ENCODE results near the gene COX15. TPM values are rescaled to one million over a fixed set of nuclear protein-coding genes. Genes with fewer than 3 reads are reported as not detected.

Gene COX15
- total and polyA plus RNA-seq, 2 of the 8 experiments (the other 6 are each of a cell fraction or from before 2014, with no cell fraction given), result 17.5 to 36.6 TPM

GRCh38 chr10:99754670-99755069 lies 22.7 kb upstream of the COX15 start:
- FAIRE-seq, result no peak
- no peaks in the 10 kb centered on the region for H3K23me2 ChIP-seq (ENCODE audit: low read depth, low read length)
- no peak for TF ChIP-seq SAP30 (IDR thresholded peaks at IDR 0.05; ENCODE audit: insufficient read depth, insufficient replicate concordance, low read length)
- no peak for TF ChIP-seq MAFK (IDR thresholded peaks at IDR 0.05; ENCODE audit: low read depth, low read length)
- no peak for TF ChIP-seq JUND (IDR thresholded peaks at IDR 0.05; ENCODE audit: low read length)
- TF ChIP-seq KDM1A (IDR thresholded peaks at IDR 0.05; ENCODE audit: borderline replicate concordance, low read length), result no peak
- TF ChIP-seq E2F6 (IDR thresholded peaks at IDR 0.05), result no peak
- no peak for TF ChIP-seq TBP (IDR thresholded peaks at IDR 0.05; ENCODE audit: low read depth, low read length)
- no peak for TF ChIP-seq CBX8 (IDR thresholded peaks at IDR 0.05; ENCODE audit: borderline replicate concordance, low read depth, low read length)
- no peak for TF ChIP-seq CTCF (IDR thresholded peaks at IDR 0.05; ENCODE audit: control extremely low read depth in 1 of 3, insufficient read depth in 1 of 3, low read depth in 1 of 3, low read length in 3 of 3)
- no peak for TF ChIP-seq NRF1 (IDR thresholded peaks at IDR 0.05; ENCODE audit: low read depth, low read length)
- no peak for TF ChIP-seq EZH2 (IDR thresholded peaks at IDR 0.05; ENCODE audit: low read depth, low read length, severe bottlenecking)
- TF ChIP-seq ASH2L (IDR thresholded peaks at IDR 0.05; ENCODE audit: low read length), result no peak

More at GRCh38 chr10:99754670-99755069, 22.7 kb upstream of the COX15 start:
- Histone ChIP-seq H3K4me2 (ENCODE audit: insufficient read depth in 1 of 2, low read depth in 2 of 2, low read length in 2 of 2) (no peak overlapping the region), H3K9me3 (ENCODE audit: insufficient read depth in 2 of 2, low read depth in 1 of 2, low read length in 1 of 2) (no peaks in the 10 kb centered on the region), H3K36me3 (ENCODE audit: control insufficient read depth in 2 of 4, insufficient read depth in 4 of 4, low read length in 3 of 4) (peaks cover 2 to 61% (median 15%) of the 10 kb centered on the region in 4 experiments; a peak in 5 of 8 replicates), H3K27me3 (replicated peaks in 1 of 4; ENCODE audit: control insufficient read depth in 3 of 4, extremely low read depth in 1 of 4, insufficient read depth in 3 of 4, low read length in 3 of 4) (no peaks in the 10 kb centered on the region), H3K56ac (replicated peaks; ENCODE audit: insufficient read length, low read depth, low read length) (no peak overlapping the region), H2AFZ (ENCODE audit: low read length) (no peak overlapping the region), H3K23ac (ENCODE audit: insufficient read length) (no peak overlapping the region), H3K79me2 (ENCODE audit: control insufficient read depth in 1 of 2, insufficient read depth in 2 of 2, low read length in 2 of 2) (no peaks in the 10 kb centered on the region), H3K27ac (ENCODE audit: low read depth, low read length) (no peak overlapping the region), H2BK15ac (ENCODE audit: low read length) (no peak overlapping the region), H2AK5ac (ENCODE audit: low read depth, low read length) (no peak overlapping the region), H3K9ac (replicated peaks in 1 of 4; ENCODE audit: extremely low read depth in 1 of 4, low read depth in 3 of 4, low read length in 3 of 4) (no peak overlapping the region), H3K4me3 (ENCODE audit: extremely low read depth in 1 of 4, insufficient read depth in 2 of 4, low read depth in 3 of 4, low read length in 4 of 4) (no peak overlapping the region), H4K20me1 (replicated peaks in 1 of 2; ENCODE audit: control insufficient read depth in 1 of 2, insufficient read depth in 2 of 2, low read length in 2 of 2) (no peaks in the 10 kb centered on the region), H4K91ac (replicated peaks; ENCODE audit: insufficient read length, low read length) (no peak overlapping the region), H2BK20ac (ENCODE audit: low read length) (no peak overlapping the region), H2BK12ac (ENCODE audit: low read depth, low read length) (no peak overlapping the region), H2BK5ac (ENCODE audit: low read depth, low read length) (no peak overlapping the region), H3K4ac (replicated peaks; ENCODE audit: insufficient read length, low read depth, low read length) (no peak overlapping the region), H2BK120ac (replicated peaks; ENCODE audit: low read depth, low read length) (no peak overlapping the region), H3K79me1 (ENCODE audit: low read depth, low read length) (no peaks in the 10 kb centered on the region), H4K8ac (ENCODE audit: extremely low read depth, insufficient read depth, low read length) (no peak overlapping the region), H4K5ac (ENCODE audit: insufficient read length, low read depth, low read length) (no peak overlapping the region), H3K4me1 (replicated peaks in 1 of 4; ENCODE audit: control insufficient read depth in 3 of 4, insufficient read depth in 4 of 4, low read length in 3 of 4) (no peaks in the 10 kb centered on the region), H3K18ac (ENCODE audit: extremely low read depth, low read length) (no peak overlapping the region), H3K14ac (ENCODE audit: insufficient read length) (no peak overlapping the region)
- POLR2A ChIA-PET (ENCODE audit: partially characterized antibody), result interaction anchor here (0.7 to 1.4 kb wide), 2 partner anchors 14 to 128 kb away, joined by 3 to 4 read pairs; no protein-coding TSS in a partner anchor
- WGBS, 2 experiments (ENCODE audit: extremely low coverage in 1 of 2, insufficient coverage in 1 of 2, insufficient read length in 1 of 2, insufficient replicate concordance in 2 of 2, low coverage in 1 of 2, low lambda C conversion rate in 2 of 2, missing lambda C conversion rate in 1 of 2), result 79% methylated on average over 1 of the region's 1 CpG; no CpG with 5 or more reads in 1 of the 2 experiments
- no peak for DNase-seq (ENCODE audit: low read depth in 1 of 2, low spot score in 2 of 2)
- CTCF ChIA-PET (ENCODE audit: partially characterized antibody), result no interaction called here
